Heart left ventricle (tissue), 13 donors: ENCODE results near the gene CFAP57.
A peak's percentile ranks its signal among the peaks of the same experiment; 100 is the strongest.

ENCODE experiments used
- CTCF ChIP-seq, 12 donors: fragments of 200-600 bp; sonication (generic) in 4 of 12; IDR thresholded peaks; one replicate each; pipeline versions ENCODE4 v1.5.0 to v1.8.0; 2018 to 2022; ENCODE audit warnings: antibody characterized with exemption in 12 of 12, mild to moderate bottlenecking in 5 of 12
- POLR2A ChIP-seq, 2 donors: fragments of 450-650 bp; IDR thresholded peaks; one replicate each; pipeline ENCODE4 v1.6.1; 2017; ENCODE audit warnings: antibody characterized with exemption in 2 of 2, mild to moderate bottlenecking in 2 of 2, moderate library complexity in 2 of 2
- donor health status: ischemic (EF 13 %, LVEDD 7.1; RV severe dilation, severe dysfunction).
- donor health status: DM: no; HTN: yes; CAD: no.
- donor health status: DM: no; HTN: no; CAD: no.
- donor health status: ischemic (EF 25% LVEDD 6.9; RV normal size, moderate dysfunction).
- donor health status: ischemic (EF 25% LVEDD 5.7; RV mildly dilated, moderate dysfunction).
- donor health status: ischemic (EF 35%, LVEDD 5.7; RV mildly dilated, moderate dysfunction).
- donor health status: nonischemic (EF 11% LVEDD 7.7; RV severe dilation, severe dysfunction).
- donor health status: DM: yes; HTN: yes; CAD: no.
- donor health status: PGD.
- donor health status: ischemic (EF 29% LVEDD 5.4; RV normal size, mild dysfunction).
- donor health status: nonischemic (EF 23%, LVEDD 6.1; RV moderate dilation, normal function).

DNA sequence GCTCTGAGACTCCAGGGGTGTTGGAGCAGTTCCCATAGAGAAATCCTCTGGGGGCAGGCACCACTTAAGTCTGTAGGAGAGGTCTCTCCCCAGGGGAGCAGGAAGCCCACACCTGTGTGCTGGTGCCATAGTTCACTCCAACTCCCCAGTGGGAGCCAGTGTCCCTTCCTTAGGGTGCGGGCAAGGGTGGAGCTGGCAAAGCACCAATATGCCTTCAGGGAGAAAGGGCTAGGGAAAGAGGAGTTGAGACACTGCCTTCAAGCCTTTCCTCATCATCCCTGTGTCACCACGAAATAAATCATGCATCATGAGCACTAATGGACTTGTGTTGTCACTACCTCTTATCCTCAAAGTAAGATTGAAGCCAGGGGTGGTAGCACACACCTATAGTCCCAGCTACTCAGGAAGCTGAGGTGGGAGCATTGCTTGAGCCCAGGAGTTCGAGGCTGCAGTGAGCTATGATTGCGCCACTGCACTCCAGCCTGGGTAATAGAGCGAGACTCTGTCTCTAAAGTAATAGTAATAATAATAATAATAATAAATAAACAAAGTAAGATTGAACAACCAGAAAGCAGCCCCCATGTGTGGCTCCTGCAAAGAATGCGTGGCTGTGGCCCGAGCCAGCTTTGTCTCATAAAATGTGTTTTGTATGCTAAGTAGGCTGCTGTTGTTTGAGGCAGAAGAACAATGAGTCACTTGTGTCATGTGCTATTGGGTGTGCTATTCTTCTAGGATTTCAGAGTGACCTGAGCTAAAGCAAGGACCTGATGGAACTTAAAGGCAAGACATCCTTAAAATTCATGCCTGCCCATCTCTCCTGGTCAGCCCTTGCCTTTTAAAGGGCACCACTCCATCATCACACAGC lies 122.0 kb downstream of the CFAP57 start:
- TF ChIP-seq CTCF (IDR thresholded peaks at IDR 0.05) (no peak), POLR2A (IDR thresholded peaks at IDR 0.05) (peak in 1 of 2 donors; percentile 15)
